Measurements from ENCODE around the gene SPAG9.
A peak's percentile ranks its signal among the peaks of the same experiment; 100 is the strongest.

SPAG9 gene

GRCh38 chr17:51044976-51045375 lies 75.7 kb downstream of the SPAG9 start:
- no peak for FAIRE-seq
- no peak for DNase-seq (ENCODE audit: low spot score)

GRCh38 chr17:51036084-51036483 lies 84.6 kb downstream of the SPAG9 start:
- no peak for DNase-seq (ENCODE audit: low spot score)
- no peak for FAIRE-seq

GRCh38 chr17:51035431-51035830 lies 85.2 kb downstream of the SPAG9 start:
- DNase-seq (ENCODE audit: low spot score) (peak; percentile 5), FAIRE-seq (no peak)

GRCh38 chr17:51034800-51035199 lies 85.9 kb downstream of the SPAG9 start:
- FAIRE-seq (no peak), DNase-seq (ENCODE audit: low spot score) (no peak)

GRCh38 chr17:51032850-51033249 lies 87.8 kb downstream of the SPAG9 start:
- DNase-seq (ENCODE audit: low spot score) (no peak), FAIRE-seq (no peak)

GRCh38 chr17:51029568-51030463 lies 90.9 kb downstream of the SPAG9 start:
- FAIRE-seq: no peak
- no peak for DNase-seq (ENCODE audit: low spot score)

DNA sequence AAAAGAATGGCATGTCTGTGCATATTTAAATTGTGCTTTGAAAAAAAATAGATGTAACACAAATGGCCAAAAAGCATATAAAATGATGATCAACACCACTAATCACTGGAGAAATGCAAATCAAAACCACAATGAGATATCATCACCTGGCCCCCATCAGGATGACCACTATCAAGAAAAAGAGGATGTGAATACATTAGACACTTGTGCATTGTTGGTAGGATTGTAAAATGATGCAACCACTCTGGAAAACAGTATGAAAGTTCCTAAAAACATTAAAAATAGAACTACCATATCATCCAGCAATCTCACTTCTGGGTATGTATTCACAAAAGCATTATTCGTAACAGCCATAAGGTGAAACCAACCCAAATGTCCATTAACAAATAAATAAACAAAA lies 91.5 kb downstream of the SPAG9 start:
- no peak for FAIRE-seq

DNA sequence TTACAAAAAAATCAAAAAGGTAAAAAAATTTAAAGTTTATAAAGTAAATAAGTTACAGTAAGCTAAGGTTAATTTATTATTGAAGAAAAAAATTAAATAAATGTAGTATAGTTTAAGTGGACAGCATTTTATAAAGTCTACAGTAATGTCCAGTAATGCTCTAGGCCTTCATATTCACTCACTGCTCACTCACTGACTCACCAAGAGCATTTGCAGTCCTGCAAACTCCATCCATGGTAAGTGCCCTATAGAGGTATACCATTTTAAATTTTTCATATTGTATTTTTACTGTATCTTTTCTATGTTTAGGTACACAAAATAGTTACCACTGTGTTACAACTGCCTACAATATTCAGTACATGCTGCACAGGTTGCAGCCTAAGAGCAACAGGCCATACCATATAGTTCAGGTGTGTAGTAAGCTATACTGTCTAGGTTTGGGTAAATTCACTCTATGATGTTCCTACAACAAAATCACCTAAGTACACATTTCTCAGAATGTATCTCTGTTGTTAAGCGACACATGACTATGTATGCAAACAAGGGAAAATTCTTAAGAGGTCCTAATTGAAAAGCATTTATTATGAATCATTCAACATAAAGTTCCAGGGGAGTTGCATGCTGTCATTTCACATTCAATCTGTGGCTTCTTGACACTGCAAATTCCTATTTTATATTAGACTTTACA lies 92.3 kb downstream of the SPAG9 start:
- DNase-seq (ENCODE audit: low spot score): no peak
- no peak for FAIRE-seq

More for the DNA sequence above, 91.5 kb downstream of the SPAG9 start:
- no peak for DNase-seq (ENCODE audit: low spot score)

DNA sequence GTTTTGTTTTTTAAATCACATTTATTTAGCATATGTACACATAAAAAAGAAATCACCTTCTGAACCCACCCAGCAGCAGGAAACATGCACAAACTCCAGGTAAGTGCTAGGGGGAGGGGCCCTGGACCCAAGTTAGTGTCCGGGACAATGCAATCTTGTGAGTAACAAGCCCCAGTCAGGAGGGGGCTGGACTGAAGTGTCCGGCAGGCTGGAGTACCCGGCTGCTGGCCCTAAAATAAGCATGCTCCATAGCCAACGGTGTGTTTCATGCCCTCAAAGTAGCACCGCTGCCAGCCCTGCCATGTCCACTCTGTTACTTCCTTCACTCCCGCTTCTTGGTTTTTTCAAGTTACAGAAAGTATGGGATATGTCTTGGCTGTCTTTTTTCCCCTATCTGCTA lies 102.1 kb downstream of the SPAG9 start:
- FAIRE-seq: no peak

DNA sequence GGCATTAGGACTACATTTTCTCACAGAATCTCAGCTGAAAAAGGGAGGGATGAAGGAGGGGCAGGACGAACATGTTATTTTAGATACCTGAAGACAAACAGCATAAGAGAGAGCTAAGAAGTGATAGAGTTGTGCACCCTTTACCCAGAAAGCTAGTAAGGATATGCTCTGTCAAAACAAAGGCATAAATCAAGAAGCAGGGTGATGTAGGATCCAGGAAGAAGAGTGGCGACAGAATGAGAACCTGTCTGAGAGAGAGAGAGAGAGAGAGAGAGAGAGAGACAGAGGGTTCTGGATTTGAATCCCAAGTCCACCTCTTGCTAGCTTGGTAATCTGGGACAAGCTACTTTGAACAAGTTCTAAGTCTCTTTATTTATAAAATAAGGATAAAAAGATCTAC lies 103.4 kb downstream of the SPAG9 start:
- FAIRE-seq (no peak), DNase-seq (ENCODE audit: low spot score) (no peak)

More for the DNA sequence above, 102.1 kb downstream of the SPAG9 start:
- no peak for DNase-seq (ENCODE audit: low spot score)

DNA sequence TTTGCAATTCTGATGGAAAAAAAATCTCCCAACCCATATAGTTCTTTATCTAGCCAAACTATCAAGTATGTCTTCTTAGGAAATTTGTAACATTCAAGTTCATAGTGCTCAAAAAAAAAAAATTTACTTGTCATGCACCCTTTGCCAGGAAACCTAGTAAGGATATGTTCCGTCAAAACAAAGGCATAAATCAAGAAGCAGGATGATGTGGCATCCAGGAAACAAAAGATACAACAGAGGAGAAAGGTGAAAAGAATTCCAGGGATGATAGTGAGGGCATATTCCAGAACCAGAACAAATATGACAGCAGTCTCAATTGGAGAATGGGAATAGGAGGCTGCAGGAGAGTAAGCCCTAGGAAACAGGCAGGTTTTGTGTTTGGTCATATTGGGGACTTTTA lies 104.6 kb downstream of the SPAG9 start:
- no peak for FAIRE-seq

DNA sequence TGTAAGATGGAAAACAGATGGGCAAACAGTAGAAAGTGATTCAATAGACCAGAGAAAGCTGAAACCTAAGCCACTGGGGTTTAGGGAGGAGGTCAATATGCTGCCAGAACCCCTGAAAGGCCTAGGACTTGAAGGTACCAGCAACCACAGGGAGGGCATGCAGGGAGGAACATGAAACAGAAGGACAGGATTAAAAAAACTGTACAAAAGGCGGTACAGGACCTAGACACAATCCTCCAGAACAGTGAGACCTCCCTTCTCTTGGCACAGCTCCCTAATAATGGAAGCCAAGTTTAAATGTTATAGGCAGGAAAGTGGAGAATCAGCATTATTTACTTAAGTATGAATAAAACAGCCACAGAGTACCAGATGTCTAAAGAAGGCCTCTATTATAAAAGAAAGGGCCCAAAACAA lies 105.5 kb downstream of the SPAG9 start:
- FAIRE-seq (no peak), DNase-seq (ENCODE audit: low spot score) (no peak)

More for the DNA sequence above, 104.6 kb downstream of the SPAG9 start:
- no peak for DNase-seq (ENCODE audit: low spot score)

DNA sequence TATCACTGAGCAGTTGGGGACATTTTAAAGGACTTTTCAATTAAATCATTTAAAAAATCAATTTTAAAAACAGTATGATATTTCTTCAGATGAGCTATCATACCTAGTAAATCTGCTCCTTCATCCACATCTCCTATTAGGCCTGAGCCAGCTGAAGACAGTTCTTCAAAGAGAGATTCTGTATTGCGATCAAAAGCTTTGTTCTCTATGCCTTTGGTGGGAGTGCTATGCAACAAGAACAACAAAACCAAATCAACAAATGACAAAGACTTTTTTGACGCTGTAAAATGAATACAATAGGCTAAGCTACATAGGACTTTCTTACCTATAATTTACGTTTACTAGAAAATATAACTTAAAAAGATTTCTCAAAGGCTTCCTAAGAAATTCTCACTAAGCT lies 106.5 kb downstream of the SPAG9 start:
- DNase-seq (ENCODE audit: low spot score) (no peak), FAIRE-seq (no peak)

GRCh38 chr17:51013322-51013721 lies 107.3 kb downstream of the SPAG9 start:
- FAIRE-seq: no peak

GRCh38 chr17:51012538-51012937 lies 108.1 kb downstream of the SPAG9 start:
- FAIRE-seq (peak; percentile 5), DNase-seq (ENCODE audit: low spot score) (no peak)

More at GRCh38 chr17:51013322-51013721, 107.3 kb downstream of the SPAG9 start:
- DNase-seq (ENCODE audit: low spot score): no peak

- FAIRE-seq (no peak), DNase-seq (ENCODE audit: low spot score) (no peak)
These were observed 110.4 kb downstream of the SPAG9 start for GRCh38 chr17:51010173-51010675.

GRCh38 chr17:51006601-51007000 lies 114.1 kb downstream of the SPAG9 start:
- DNase-seq (ENCODE audit: low spot score) (no peak), FAIRE-seq (no peak)

DNA sequence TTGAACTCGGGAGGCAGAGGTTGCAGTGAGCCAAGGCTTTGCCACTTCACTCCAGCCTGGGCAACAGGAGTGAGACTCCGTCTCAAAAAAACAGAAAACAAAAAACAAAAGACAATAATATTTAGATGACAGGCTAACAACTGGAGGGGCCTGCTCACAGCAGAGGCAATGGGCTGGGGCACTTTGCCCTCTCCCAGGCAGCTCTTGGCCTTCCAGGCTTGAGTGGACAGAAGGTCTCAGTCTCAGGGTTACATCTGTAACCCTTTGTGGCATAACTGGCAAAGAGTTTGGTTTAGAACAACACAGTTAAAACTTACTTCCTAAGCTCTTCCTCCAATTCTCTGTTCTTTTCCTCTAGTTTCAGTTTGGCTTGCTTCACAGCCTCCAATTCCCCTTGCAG lies 114.9 kb downstream of the SPAG9 start:
- DNase-seq (ENCODE audit: low spot score) (no peak), FAIRE-seq (no peak)

DNA sequence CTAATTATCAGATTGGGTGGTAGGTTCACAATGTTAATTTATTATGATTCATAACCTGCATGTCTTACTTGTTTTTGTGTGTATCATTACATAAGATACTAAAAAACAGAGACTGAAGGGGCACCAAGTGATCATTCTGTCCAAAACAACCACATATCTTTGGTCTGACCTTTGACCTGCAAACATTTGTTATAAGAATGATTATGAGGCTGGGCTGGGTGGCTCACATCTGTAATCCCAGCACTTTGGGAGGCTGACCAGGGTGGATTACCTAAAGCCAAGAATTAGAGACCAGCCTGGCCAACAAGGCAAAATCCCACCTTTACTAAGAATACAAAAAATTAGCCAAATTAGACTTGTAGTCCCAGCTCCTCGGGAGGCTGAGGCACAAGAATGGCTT lies 116.4 kb downstream of the SPAG9 start:
- FAIRE-seq (no peak), DNase-seq (ENCODE audit: low spot score) (no peak)

DNA sequence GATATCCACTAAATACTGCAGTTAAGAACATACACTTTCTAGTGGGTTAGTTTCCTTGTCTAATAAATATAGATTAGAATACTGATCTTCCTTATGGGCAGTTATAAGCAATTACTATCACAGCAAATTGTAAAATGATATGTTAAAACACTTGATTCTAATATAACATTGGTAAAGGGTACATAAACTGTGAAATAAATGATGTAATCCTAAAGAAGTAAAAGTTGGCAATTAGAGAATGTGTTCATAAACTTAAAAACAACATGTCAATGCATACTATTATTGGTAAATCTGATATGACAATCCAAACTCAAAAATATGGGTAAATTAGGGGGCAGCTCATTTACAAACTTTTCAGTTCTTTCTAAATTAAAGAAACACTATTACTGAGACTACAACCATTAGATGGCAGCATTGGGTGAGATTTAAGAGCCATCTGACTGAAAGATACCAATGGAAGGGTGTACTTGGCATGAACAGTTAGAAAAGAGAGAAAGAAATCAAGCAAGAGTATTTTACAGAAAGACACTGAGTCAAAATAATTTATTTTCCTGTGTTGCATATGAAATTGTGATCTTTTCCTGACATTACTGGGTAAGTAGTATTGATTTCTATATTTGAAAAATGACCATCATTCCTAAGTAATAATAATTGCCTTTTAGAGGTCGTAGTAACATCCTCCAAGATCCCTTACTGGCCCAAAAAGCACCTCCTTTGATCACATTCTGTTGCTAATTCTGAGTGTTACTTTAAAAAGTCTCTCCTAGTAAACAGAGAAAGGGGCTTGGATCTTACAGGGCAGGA lies 119.6 kb downstream of the SPAG9 start:
- DNase-seq (ENCODE audit: low spot score): peak; percentile 33
- FAIRE-seq: no peak

DNA sequence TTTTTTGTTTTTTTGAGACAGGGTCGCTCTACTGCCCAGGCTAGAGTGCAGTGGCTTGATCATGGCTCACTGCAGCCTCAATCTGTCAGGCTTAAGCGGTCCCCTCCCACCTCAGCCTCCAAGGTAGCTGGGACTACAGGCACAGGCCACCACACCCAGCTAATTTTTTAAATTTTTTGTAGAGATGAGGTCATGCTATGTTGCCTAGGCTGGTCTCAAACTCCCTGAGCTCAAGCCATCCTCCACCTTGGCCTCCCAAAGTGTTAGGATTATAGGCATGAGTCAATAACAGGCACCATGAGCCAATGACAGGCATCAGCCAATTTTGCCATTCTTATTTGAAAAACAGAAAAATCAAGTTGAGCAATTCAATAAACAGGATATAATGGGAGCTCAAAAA lies 125.0 kb downstream of the SPAG9 start:
- no peak for FAIRE-seq
- no peak for DNase-seq (ENCODE audit: low spot score)

DNA sequence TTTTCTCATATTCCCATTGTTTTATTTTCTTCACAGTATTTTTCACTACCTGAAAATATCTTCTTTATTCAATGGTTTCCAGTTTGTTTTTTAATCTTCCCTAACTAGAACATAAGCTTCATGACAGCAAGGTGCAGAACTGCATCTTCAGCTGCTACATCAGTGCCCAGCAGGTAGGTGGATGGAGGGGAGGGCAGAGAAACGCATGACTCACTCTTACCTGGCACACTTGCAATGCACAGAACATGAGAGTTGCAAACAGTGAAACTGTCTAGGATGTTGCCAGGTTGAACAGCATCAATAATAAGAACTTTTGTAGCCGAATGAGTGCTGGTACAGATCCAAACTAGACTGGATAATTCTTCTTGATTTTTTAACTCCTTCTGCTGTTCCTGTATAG lies 127.1 kb downstream of the SPAG9 start:
- FAIRE-seq (no peak), DNase-seq (ENCODE audit: low spot score) (no peak)

All from urothelium cell line (cell line).